A549 (cell line): ENCODE measurements around the gene RNF213.

Experiments
- CBX8 ChIP-seq: fragments of 200-600 bp; sonication (generic); IDR thresholded peaks from 2 replicates; pipeline ENCODE4 v1.6.1; 2016
- CEBPB ChIP-seq, 2 experiments: fragments of >200 bp in 1 of 2; sonication (Bioruptor Twin) in 1 of 2; formaldehyde crosslinking in 1 of 2; IDR thresholded peaks; 2 replicates each; pipeline ENCODE4 v1.6.1; 2012 to 2016
- CTCF ChIP-seq: fragments of >200 bp; sonication (Bioruptor Twin); formaldehyde crosslinking; IDR thresholded peaks from 3 replicates; pipeline ENCODE4 v1.5.1; 2016
- EP300 ChIP-seq, 2 experiments: fragments of >200 bp; sonication (Bioruptor Twin); formaldehyde crosslinking; IDR thresholded peaks; 2 replicates in 1 of 2; 3 replicates in 1 of 2; pipeline ENCODE4 v1.6.1; 2016 to 2017
- MAX ChIP-seq: IDR thresholded peaks from 2 replicates; pipeline ENCODE4 v1.6.1; 2012
- MAZ ChIP-seq: fragments of 150-350 bp; IDR thresholded peaks from 2 replicates; pipeline ENCODE4 v1.6.1; 2014; ENCODE audit warnings: antibody characterized with exemption, low read depth, low read length, borderline replicate concordance
- NPAS2 ChIP-seq: fragments of 250-450 bp; sonication (Bioruptor Pico); IDR thresholded peaks from 2 replicates; pipeline ENCODE4 v1.8.0; 2022; ENCODE audit warnings: mild to moderate bottlenecking, moderate library complexity, borderline replicate concordance
- POLR2A ChIP-seq: IDR thresholded peaks from 2 replicates; pipeline ENCODE4 v1.6.1; 2012; ENCODE audit warnings: mild to moderate bottlenecking, low read length
- SREBF2 ChIP-seq: fragments of 450-650 bp; IDR thresholded peaks from 2 replicates; pipeline ENCODE4 v1.6.1; 2014; ENCODE audit warnings: mild to moderate bottlenecking, moderate library complexity

GRCh38 chr17:80354336-80354735, 93.7 kb downstream of the RNF213 start:
- no peak for TF ChIP-seq MAX
- TF ChIP-seq POLR2A = no peak
- no peak for TF ChIP-seq CBX8
- TF ChIP-seq CTCF = no peak
- no peak for TF ChIP-seq CEBPB (IDR thresholded peaks at IDR 0.05)
- TF ChIP-seq NPAS2 = no peak
- no peak for TF ChIP-seq EP300 (IDR thresholded peaks at IDR 0.05)
- TF ChIP-seq SREBF2 = no peak
- no peak for TF ChIP-seq MAZ
